HG03060 (cell line): Measurements from ENCODE around the gene ARPC5.

Experiments used
- ATAC-seq: cut with Tn5 transposase; IDR thresholded peaks from one replicate; pipeline ENCODE4 v1.9.1; 2021; ENCODE audit warnings: low read depth, moderate number of reproducible peaks; ENCODE audit not compliant: unreplicated experiment

Gene ARPC5

GRCh38 chr1:183589384-183589783 lies 46.2 kb downstream of the ARPC5 start:
- ATAC-seq, result no peak

GRCh38 chr1:183588827-183589226 lies 46.8 kb downstream of the ARPC5 start:
- no peak for ATAC-seq

GRCh38 chr1:183586926-183587325 lies 48.7 kb downstream of the ARPC5 start:
- ATAC-seq, result no peak

- ATAC-seq, result no peak
These were observed 49.1 kb downstream of the ARPC5 start for GRCh38 chr1:183586455-183586854.

GRCh38 chr1:183585038-183585437 lies 50.5 kb downstream of the ARPC5 start:
- ATAC-seq, result no peak

GRCh38 chr1:183584147-183584546 lies 51.4 kb downstream of the ARPC5 start:
- ATAC-seq, result no peak

GRCh38 chr1:183583466-183583865 lies 52.1 kb downstream of the ARPC5 start:
- ATAC-seq, result no peak

- no peak for ATAC-seq
These were observed 53.4 kb downstream of the ARPC5 start for GRCh38 chr1:183582021-183582713.

GRCh38 chr1:183580281-183580682 lies 55.3 kb downstream of the ARPC5 start:
- no peak for ATAC-seq

GRCh38 chr1:183578856-183579255 lies 56.7 kb downstream of the ARPC5 start:
- ATAC-seq, result no peak

- ATAC-seq, result no peak
These were observed 57.6 kb downstream of the ARPC5 start for GRCh38 chr1:183577897-183578465.

GRCh38 chr1:183576537-183576936 lies 59.0 kb downstream of the ARPC5 start:
- ATAC-seq, result no peak

GRCh38 chr1:183575606-183576005 lies 60.0 kb downstream of the ARPC5 start:
- ATAC-seq, result no peak

GRCh38 chr1:183572721-183573120 lies 62.9 kb downstream of the ARPC5 start:
- ATAC-seq, result no peak

GRCh38 chr1:183571678-183572268 lies 63.8 kb downstream of the ARPC5 start:
- ATAC-seq, result no peak
